GM18498 (cell line): Measurements from ENCODE around the gene ZNF723.
"Not testable (repeated sequence)": the region's sequence is repeated elsewhere in the genome, so short reads cannot be mapped to it uniquely, and the experiment has no call there.

Experiments
- ATAC-seq: cut with Tn5 transposase; IDR thresholded peaks from one replicate; pipeline ENCODE4 v1.9.1; 2021; ENCODE audit warnings: mild to moderate bottlenecking, moderate library complexity; ENCODE audit not compliant: unreplicated experiment

Gene ZNF723

DNA sequence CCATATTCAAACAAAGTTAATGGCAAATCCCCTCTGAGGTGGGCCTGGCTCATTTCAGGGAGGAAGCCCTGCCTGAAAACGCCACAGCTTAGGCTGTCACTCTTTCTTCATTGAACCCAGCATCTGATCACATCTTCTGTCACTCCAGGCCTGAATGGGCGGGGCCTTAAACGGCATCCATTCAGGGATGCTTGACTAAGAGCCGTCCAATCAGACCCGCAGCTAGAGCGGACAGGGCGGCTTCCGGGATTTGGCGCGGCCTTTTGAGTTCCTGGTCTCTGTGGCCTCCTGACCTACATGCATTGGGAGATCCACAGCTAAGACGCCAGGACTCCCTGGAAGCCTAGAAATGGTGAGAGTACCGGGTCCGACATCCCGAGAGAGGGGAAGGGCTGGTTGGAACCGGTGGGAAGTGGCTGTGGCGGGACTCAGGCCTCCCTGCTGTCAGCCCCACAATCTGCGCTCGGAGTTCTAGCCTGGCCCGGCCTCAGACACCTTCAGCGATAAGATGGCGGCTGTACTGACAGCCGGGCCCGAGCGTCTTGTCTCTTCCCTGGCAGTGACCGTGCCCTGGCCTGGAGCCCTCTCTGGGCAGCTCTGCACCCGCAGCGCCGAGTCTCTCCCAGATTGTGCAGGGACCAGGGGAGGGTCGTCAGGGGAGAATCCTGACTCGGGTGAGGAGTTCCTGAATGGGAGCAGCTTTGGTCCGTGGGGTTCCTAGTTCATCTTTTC is at the start of gene ZNF723:
ZNF723 (plus strand) TSS at position 261 of the 732 bp plus-strand sequence; CDS start at position 350, 89 bp downstream.
- no peak for ATAC-seq

GRCh38 chr19:22783651-22784410 is 48.3 kb upstream of the ZNF723 start, which contains the start of gene ZNF99:
ZNF99 (minus strand) TSS chr19:22784151; CDS start chr19:22784016, 135 bp downstream.
- ATAC-seq = no peak

DNA sequence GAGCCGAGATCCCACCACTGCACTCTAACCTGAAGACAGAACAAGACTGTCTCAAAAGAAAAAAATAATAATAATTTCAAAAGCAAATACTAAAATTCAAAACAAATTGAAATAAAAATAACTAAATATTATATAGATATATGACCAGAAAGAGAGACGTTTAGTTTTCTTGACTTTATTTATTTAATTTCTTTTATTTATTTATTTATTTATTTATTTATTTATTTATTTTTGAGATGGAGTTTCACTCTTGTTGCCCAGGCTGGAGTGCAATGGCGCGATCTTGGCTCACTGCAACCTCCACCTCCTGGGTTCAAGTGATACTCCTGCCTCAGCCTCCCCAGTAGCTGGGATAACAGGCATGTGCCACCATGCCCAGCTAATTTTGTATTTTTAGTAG is 39.2 kb upstream of the ZNF723 start:
- ATAC-seq = not testable (repeated sequence)

- ATAC-seq = no peak
These were observed 35.1 kb upstream of the ZNF723 start for GRCh38 chr19:22797040-22797439.

DNA sequence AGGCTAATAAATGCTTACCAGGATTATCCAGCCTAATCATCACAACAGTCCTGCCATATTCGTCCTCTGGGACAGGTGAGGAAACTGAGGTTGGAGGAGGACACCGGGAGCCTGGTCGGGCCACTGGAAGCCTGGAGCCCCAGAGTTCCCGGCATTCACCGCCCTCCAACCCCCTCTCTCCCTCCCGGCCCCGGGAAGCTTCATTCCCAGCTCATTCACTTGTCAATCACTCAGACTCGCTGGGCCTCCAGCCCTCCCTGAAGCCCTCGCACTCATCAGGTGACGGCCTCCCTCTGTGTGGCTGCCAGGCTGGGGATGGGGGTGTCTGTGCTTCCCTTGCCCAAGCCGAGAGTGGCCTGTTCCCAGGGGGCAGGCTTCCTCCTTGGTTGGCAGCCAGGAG is 25.7 kb upstream of the ZNF723 start:
- ATAC-seq = no peak

DNA sequence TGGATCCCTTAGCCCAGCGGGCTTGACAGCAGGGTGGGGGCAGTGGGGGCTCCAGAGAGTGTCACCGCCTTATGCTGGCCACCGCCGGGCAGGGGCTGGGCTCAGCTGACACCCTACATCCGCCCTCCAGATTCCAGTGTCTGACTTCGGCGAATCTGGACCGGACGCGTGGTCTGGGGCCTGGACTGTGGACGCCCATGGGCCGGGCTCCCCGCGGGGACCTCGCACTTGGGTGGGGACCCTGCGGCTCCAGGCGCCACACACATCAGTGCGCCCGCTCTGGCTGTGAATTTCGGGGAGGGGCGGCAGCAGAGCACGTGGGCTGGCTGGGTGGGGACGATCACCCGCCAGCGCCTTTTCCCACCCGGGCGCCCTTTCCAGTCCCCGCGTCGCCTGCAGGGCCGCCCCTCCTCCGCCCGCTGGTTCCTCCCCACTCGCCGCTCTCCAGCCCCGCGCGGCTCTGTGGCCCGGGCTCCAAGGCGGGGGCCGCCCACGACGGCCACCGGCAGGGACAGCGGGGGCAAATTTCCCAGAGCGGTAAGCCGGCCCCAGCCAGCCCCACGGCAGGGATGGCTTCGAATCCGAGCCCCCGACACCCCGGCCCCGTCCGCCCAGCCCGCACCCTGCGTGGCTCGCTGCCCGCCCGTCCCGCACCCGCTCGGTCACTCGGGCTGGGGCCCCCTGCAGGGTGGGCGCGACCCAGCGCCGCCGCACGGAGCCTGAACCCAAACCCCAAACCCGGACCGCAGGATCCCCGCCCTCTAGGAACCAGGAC is 24.8 kb upstream of the ZNF723 start:
- ATAC-seq = no peak

DNA sequence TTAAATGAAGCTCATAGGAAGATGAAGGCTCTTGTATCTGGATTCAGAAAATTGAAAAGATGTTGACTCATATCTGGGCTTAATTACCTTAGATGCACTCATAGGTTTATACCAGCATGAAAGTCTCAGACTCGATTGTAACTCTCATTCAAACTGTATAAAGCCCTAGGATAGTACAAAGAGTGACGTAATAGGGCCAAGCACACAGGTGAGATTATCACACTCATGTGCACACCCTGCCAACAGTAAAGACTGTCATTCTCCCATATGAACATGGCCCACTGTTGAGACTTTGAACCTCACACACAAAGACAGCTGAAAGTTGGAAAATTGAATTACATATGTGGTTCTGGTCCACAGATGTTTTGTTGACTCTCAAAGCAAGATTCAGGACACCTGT is 18.0 kb upstream of the ZNF723 start:
- ATAC-seq = no peak

DNA sequence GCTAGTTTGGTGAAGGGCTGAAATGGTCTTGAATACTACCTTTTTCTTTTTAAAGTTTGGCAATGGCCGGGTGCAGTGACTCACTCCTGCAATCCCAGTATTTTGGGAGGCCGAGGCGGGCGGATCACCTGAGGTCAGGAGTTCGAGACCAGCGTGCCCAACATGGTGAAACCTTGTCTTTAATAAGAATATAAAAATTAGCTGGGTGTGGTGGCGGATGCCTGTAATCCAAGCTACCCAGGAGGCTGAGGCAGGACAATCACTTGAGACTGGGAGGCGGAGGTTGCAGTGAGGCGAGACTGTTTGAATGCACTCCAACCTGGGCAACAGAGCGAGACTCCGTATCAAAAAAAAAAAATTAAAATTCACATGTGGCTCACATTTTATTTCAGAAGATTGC is 880 bp upstream of the ZNF723 start:
- no peak for ATAC-seq

- ATAC-seq = not testable (repeated sequence)
These were observed 25.7 kb downstream of the ZNF723 start for GRCh38 chr19:22857713-22858320.

DNA sequence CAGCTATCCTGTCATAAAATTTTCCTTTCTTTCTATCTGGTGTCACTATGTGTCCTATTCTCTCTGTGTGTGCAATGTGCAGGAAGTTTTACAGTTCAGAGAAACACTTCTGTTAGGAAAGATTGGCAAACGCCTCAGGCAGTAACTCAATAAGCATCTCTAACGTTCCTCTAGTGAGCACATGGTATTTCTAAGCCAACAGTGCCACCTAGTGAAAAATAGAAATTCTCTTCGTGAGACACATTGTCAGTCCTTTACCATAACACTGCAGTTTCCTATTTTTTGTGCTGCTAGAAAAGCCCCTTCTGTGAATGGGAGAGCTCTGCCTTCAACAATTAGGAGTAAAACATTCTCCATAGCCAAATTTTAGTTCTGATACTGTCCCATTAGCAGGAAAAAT is 50.7 kb downstream of the ZNF723 start:
- ATAC-seq = no peak

- ATAC-seq = no peak
These were observed 61.8 kb downstream of the ZNF723 start for GRCh38 chr19:22893855-22894270.

- no peak for ATAC-seq
These were observed 69.5 kb downstream of the ZNF723 start for GRCh38 chr19:22901431-22902130.
